ENCODE results near the gene PES1. TPM values are rescaled to one million over a fixed set of nuclear protein-coding genes. Genes with fewer than 3 reads are reported as not detected.
"Not testable (repeated sequence)": the region's sequence is repeated elsewhere in the genome, so short reads cannot be mapped to it uniquely, and the experiment has no call there.

The PES1 gene
- total RNA-seq, 1 donor from 2014 or later, result 68.2 TPM

DNA sequence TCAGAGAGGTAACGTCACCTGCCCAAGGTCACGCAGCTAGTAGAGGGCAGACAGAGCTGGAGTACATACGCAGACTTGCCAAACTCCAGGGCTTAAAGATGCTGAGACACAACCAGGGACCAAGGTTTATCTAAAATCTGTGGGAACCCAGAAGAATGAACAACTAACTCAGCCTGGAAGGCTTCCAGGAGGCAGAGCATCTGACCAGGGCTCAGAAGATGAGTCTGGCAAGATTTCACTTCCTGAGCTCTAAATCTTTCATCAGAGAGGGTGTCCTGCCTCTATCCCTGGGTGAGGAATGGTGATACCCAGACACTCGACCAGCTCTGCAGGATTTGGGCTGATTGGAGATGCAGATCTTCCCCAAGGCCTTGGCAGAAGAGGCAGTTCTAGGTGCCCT is 26.4 kb downstream of the PES1 start:
- Mint-ChIP-seq H3K27me3 (ENCODE audit: low read depth) (peaks cover 29% of the 10 kb centered on the region), H3K9me3 (peaks cover 4% of the 10 kb centered on the region), H3K36me3 (no peaks in the 10 kb centered on the region), H3K4me1 (no peaks in the 10 kb centered on the region), H3K27ac (no peak overlapping the region), H3K4me3 (no peak overlapping the region)
- DNase-seq (ENCODE audit: low spot score in 2 of 2, unreplicated experiment in 2 of 2), result no peak
- TF ChIP-seq, protein P1, sequence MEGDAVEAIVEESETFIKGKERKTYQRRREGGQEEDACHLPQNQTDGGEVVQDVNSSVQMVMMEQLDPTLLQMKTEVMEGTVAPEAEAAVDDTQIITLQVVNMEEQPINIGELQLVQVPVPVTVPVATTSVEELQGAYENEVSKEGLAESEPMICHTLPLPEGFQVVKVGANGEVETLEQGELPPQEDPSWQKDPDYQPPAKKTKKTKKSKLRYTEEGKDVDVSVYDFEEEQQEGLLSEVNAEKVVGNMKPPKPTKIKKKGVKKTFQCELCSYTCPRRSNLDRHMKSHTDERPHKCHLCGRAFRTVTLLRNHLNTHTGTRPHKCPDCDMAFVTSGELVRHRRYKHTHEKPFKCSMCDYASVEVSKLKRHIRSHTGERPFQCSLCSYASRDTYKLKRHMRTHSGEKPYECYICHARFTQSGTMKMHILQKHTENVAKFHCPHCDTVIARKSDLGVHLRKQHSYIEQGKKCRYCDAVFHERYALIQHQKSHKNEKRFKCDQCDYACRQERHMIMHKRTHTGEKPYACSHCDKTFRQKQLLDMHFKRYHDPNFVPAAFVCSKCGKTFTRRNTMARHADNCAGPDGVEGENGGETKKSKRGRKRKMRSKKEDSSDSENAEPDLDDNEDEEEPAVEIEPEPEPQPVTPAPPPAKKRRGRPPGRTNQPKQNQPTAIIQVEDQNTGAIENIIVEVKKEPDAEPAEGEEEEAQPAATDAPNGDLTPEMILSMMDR (IDR thresholded peaks at IDR 0.05; ENCODE audit: unreplicated experiment), result no peak

DNA sequence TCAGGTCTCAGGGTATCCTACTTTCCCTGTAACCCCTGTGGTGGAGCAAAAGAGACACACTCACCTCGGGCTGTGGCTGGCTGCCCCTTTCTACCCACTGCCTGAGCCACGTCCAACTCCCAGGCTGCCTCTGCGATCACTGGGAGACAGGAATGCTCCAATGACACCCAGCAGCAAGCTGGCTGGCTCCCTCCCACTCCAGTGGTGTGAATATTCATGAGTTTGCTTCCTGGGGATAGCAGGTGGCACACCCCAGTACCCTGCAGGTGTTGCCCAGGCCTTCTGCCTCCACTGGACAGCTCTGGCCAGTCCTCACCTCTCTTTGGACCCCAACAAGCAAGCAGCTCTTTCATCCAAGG is 27.0 kb downstream of the PES1 start:
- Mint-ChIP-seq H3K9me3 (peaks cover 4% of the 10 kb centered on the region), H3K36me3 (no peaks in the 10 kb centered on the region), H3K27me3 (ENCODE audit: low read depth) (peaks cover 24% of the 10 kb centered on the region), H3K27ac (no peak overlapping the region), H3K4me3 (no peak overlapping the region), H3K4me1 (no peaks in the 10 kb centered on the region)
- DNase-seq (ENCODE audit: low spot score in 2 of 2, unreplicated experiment in 2 of 2), result no peak
- TF ChIP-seq, protein P1 (IDR thresholded peaks at IDR 0.05; ENCODE audit: unreplicated experiment), result no peak

DNA sequence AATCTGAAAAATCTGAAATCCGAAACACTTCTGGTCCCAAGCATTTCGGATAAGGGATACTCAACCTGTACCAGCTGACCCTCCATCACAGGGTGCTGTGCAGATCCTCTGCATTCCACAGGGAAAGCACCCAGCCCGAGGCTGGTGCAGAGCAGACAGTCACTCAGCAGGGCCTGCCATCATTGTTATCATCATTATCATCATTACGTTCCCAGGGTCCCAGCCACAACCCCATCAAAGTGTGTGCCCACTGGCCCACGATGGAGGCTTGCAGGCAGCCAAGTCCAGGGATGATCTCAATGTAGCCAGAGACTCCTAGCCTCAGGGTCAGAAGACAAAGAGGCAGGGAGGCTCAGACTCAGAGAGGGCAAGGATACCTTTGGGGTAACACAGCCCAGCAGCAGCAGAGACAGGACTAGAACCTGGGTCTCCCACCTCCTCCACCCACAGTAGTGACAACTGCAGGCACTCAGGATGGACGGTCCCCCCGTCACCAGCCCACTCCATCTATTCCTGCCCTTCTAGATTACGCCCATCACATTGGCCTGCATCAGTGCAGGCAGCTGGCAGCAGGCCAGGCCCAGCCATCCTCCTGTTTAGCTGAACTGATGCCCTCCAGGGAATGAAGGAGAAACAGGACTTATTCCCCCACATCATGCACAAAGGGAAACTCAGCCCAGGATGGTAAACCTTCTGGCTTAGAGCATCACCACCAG is 27.5 kb downstream of the PES1 start:
- Mint-ChIP-seq H3K4me3 (no peak overlapping the region), H3K27ac (no peak overlapping the region), H3K4me1 (no peaks in the 10 kb centered on the region), H3K36me3 (no peaks in the 10 kb centered on the region), H3K27me3 (ENCODE audit: low read depth) (peaks cover 20% of the 10 kb centered on the region), H3K9me3 (peaks cover 4% of the 10 kb centered on the region)
- no peak for DNase-seq (ENCODE audit: low spot score in 2 of 2, unreplicated experiment in 2 of 2)
- TF ChIP-seq, protein P1 (IDR thresholded peaks at IDR 0.05; ENCODE audit: unreplicated experiment), result no peak

GRCh38 chr22:30562366-30562765 is 29.3 kb downstream of the PES1 start:
- Mint-ChIP-seq H3K27ac (no peak overlapping the region), H3K27me3 (ENCODE audit: low read depth) (peaks cover 10% of the 10 kb centered on the region), H3K9me3 (no peaks in the 10 kb centered on the region), H3K4me3 (no peak overlapping the region), H3K4me1 (no peaks in the 10 kb centered on the region), H3K36me3 (no peaks in the 10 kb centered on the region)
- TF ChIP-seq, protein P1 (IDR thresholded peaks at IDR 0.05; ENCODE audit: unreplicated experiment), result no peak
- DNase-seq (ENCODE audit: low spot score in 2 of 2, unreplicated experiment in 2 of 2), result no peak

- Mint-ChIP-seq H3K27me3 (ENCODE audit: low read depth) (peaks cover 7% of the 10 kb centered on the region), H3K9me3 (no peaks in the 10 kb centered on the region), H3K36me3 (no peaks in the 10 kb centered on the region), H3K27ac (no peak overlapping the region), H3K4me3 (no peak overlapping the region), H3K4me1 (no peaks in the 10 kb centered on the region)
- DNase-seq (ENCODE audit: low spot score in 2 of 2, unreplicated experiment in 2 of 2), result no peak
- TF ChIP-seq, protein P1 (IDR thresholded peaks at IDR 0.05; ENCODE audit: unreplicated experiment), result no peak
These were observed 30.1 kb downstream of the PES1 start for GRCh38 chr22:30561402-30562189.

GRCh38 chr22:30560643-30561202 is 31.0 kb downstream of the PES1 start:
- not testable (repeated sequence) for H3K27me3 Mint-ChIP-seq (ENCODE audit: low read depth); H3K9me3 Mint-ChIP-seq; H3K27ac Mint-ChIP-seq; H3K36me3 Mint-ChIP-seq; H3K4me3 Mint-ChIP-seq; DNase-seq (ENCODE audit: low spot score in 2 of 2, unreplicated experiment in 2 of 2); H3K4me1 Mint-ChIP-seq
